Measurements from ENCODE around the gene TSHZ3.

TSHZ3 gene

GRCh38 chr19:31296741-31297390, 52.4 kb downstream of the TSHZ3 start:
- no peak for TF ChIP-seq CTCF (IDR thresholded peaks at IDR 0.05; ENCODE audit: insufficient read depth, low read length, missing control alignments)
- ChIA-PET POLR2A (no interaction called here), CTCF (interaction anchor here (0.6 kb wide), 1 partner anchor 1327 kb away, joined by 3 read pairs; no protein-coding TSS in a partner anchor)
- no peak overlapping the region for H3K4me3 ChIP-seq (ENCODE audit: low read depth, low read length)
- DNase-seq (ENCODE audit: low read depth, low spot score), result no peak

DNA sequence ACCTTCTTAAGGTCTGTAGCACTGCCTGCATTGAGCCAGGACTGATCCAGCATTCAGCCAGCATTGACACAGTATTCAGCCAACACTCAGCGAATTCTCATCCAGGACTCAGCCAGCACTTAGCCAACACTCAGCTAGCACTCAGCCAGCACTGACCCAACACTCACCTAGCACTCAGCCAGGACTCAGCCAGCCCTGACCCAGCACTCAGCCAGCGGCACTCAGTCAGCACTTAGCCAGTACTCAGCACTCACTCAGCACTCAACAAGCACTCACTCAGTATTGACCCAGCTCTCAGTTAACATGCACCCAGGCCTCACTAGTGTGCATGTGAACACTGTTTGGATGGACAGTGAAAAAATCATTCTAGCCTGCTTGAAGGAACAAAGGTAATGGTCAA, 55.0 kb downstream of the TSHZ3 start:
- ChIA-PET POLR2A (no interaction called here), CTCF (no interaction called here)
- DNase-seq (ENCODE audit: low read depth, low spot score), result no peak
- TF ChIP-seq CTCF (IDR thresholded peaks at IDR 0.05; ENCODE audit: insufficient read depth, low read length, missing control alignments), result no peak
- H3K4me3 ChIP-seq (ENCODE audit: low read depth, low read length), result no peak overlapping the region

- TF ChIP-seq CTCF (IDR thresholded peaks at IDR 0.05; ENCODE audit: insufficient read depth, low read length, missing control alignments), result no peak
- ChIA-PET CTCF (no interaction called here), POLR2A (no interaction called here)
- DNase-seq (ENCODE audit: low read depth, low spot score), result no peak
- H3K4me3 ChIP-seq (ENCODE audit: low read depth, low read length), result no peak overlapping the region
These were observed 56.5 kb downstream of the TSHZ3 start for GRCh38 chr19:31292639-31293185.

GRCh38 chr19:31290931-31291590, 58.2 kb downstream of the TSHZ3 start:
- TF ChIP-seq CTCF (IDR thresholded peaks at IDR 0.05; ENCODE audit: insufficient read depth, low read length, missing control alignments), result no peak
- H3K4me3 ChIP-seq (ENCODE audit: low read depth, low read length), result no peak overlapping the region
- DNase-seq (ENCODE audit: low read depth, low spot score), result no peak
- CTCF ChIA-PET, result interaction anchor here (1.2 to 1.4 kb wide), 2 partner anchors 24 to 258 kb away, joined by 4 read pairs; no protein-coding TSS in a partner anchor
- POLR2A ChIA-PET, result no interaction called here

DNA sequence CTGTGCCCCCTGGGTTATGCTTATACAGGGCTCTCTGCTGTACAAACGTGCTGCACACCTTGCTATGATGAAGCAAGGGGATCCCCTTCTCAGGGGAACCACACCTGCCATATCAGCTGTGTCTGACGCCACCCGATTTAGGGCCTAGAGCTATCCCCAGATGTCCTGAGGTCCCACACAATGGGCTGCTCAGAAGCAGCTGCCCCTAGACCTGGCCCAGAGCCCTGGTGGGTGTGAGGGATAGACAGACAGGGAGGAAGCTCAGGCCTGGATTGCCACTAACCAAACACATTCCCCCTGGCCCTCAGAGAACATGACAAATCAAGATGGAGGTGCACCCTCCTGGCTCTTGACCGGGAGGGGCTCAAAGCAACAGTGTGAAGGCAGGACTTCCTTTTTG, 59.3 kb downstream of the TSHZ3 start:
- POLR2A ChIA-PET, result no interaction called here
- H3K4me3 ChIP-seq (ENCODE audit: low read depth, low read length), result no peak overlapping the region
- DNase-seq (ENCODE audit: low read depth, low spot score), result no peak
- no peak for TF ChIP-seq CTCF (IDR thresholded peaks at IDR 0.05; ENCODE audit: insufficient read depth, low read length, missing control alignments)
- CTCF ChIA-PET, result interaction anchor here (1.0 kb wide), 1 partner anchor 10 kb away, joined by 4 read pairs; no protein-coding TSS in a partner anchor

DNA sequence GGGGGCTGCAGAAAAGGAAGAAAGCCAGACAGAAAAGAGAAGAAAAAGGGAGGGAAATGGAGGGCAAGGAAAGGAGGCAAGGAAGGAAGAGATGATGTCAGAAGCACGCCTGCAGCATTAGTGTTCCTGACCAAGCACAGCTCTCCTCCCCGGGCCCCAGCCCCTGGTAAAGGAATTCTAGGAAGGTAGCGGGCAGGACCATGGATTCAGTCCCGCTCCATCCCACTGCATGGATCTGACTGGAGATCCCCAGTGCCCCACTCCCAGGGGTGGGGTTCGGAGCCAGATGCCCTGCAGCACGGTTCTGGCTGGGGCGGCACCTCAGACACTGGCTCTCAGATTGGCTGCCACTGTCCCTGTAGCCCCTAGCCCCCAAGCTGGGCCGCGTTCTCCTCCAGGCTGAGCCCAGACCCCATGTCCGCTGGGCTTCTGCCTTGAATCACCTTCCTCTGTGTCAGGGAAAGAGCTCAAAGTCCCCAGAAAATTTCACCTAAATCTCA, 59.8 kb downstream of the TSHZ3 start:
- ChIA-PET CTCF (interaction anchor here (1.0 kb wide), 1 partner anchor 11 kb away, joined by 4 read pairs; no protein-coding TSS in a partner anchor), POLR2A (no interaction called here)
- no peak for DNase-seq (ENCODE audit: low read depth, low spot score)
- H3K4me3 ChIP-seq (ENCODE audit: low read depth, low read length), result no peak overlapping the region
- no peak for TF ChIP-seq CTCF (IDR thresholded peaks at IDR 0.05; ENCODE audit: insufficient read depth, low read length, missing control alignments)

Data from AG04449 (cell line).